Measurements from ENCODE around the gene NUP153.

- no peak for TF ChIP-seq CTCF (IDR thresholded peaks at IDR 0.05)
- TF ChIP-seq POLR2A (IDR thresholded peaks at IDR 0.05): no peak
These were observed 118.7 kb downstream of the NUP153 start for GRCh38 chr6:17588011-17588410.
